ENCODE results near the gene ODF4.

DNA sequence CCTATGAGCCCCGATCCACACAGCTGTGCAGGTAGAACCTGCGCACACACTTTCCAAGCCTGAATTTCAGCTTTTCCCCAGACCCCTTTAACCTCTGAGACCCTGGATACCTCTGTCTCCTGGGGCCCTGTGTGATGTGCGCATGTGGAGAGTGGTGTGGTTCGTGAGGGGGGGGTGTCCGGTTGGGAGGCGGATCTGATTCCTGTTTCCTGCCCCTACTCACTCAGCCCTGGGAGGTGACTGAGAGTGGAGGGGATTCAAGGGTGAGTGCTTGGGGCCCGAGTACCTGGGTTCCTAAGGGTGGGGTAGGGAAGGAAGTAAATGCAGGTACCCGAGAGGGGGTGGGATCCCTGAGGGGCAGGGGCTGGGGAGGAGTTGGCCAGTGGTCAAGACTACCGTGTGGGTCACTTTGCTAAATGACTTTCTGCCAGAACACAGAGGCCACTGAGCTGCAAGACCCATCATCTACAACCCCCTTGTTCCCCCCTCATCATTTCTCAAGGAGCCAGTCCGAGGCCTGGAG lies 29.0 kb upstream of the ODF4 start:
- no peak for TF ChIP-seq CTCF (IDR thresholded peaks at IDR 0.05; ENCODE audit: low read depth, low read length, poor library complexity, severe bottlenecking)
- no peak for TF ChIP-seq EZH2phosphoT487 (IDR thresholded peaks at IDR 0.05; ENCODE audit: borderline replicate concordance, low read length)
